Endothelial cell of umbilical vein (primary cell): ENCODE measurements around the gene MSX2. TPM values are rescaled to one million over a fixed set of nuclear protein-coding genes. Genes with fewer than 3 reads are reported as not detected.

Experiments
- BruUV-seq: library from RNA; stranded (reverse); fragments of 400-500 nt; replicated peaks from 2 replicates; lab custom pipeline; 2021; lab: Mats Ljungman, UMichigan
- CTCF ChIA-PET: fragments of 300-600, 350-600 bp; sonication (Branson Sonifier 250); formaldehyde crosslinking; loops from one replicate; lab custom pipeline; 2021; ENCODE audit warnings: antibody characterized with exemption, inconsistent platforms; lab: Charles Lee
- POLR2A ChIA-PET: fragments of 300-600, 350-600 bp; sonication (Branson Sonifier 250); formaldehyde crosslinking; loops from one replicate; lab custom pipeline; 2021; ENCODE audit warnings: antibody characterized with exemption, inconsistent platforms; lab: Charles Lee
- DNase-seq: peaks from one replicate; pipeline ENCODE4 v3.0.0-alpha.2; 2011; ENCODE audit warnings: low read depth, low spot score
- FAIRE-seq: peaks from 2 replicates; lab custom pipeline; 2011; peaks lifted over from hg19 to GRCh38; lab: Jason Lieb, UNC
- H2AFZ ChIP-seq: 2 replicates; pipeline ENCODE4 v1.6.0; 2012; ENCODE audit warnings: low read depth, low read length, control low read depth, inconsistent platforms
- H3K27ac ChIP-seq: 2 replicates; pipeline ENCODE4 v1.5.1; 2011; ENCODE audit warnings: low read depth, mild to moderate bottlenecking, control low read depth, low read length, moderate library complexity; ENCODE audit not compliant: insufficient read depth
- H3K27me3 ChIP-seq, 2 experiments: 2 replicates each; pipeline versions ENCODE4 v1.6.0 to v1.6.1; 2011; ENCODE audit warnings: low read length in 2 of 2, mixed read lengths in 1 of 2; ENCODE audit not compliant: control insufficient read depth in 2 of 2, insufficient read depth in 2 of 2
- H3K36me3 ChIP-seq, 2 experiments: 2 replicates in 1 of 2; 3 replicates in 1 of 2; pipeline ENCODE4 v1.5.1; 2011; ENCODE audit warnings: low read length in 2 of 2, mild to moderate bottlenecking in 1 of 2, moderate library complexity in 1 of 2; ENCODE audit not compliant: control insufficient read depth in 2 of 2, insufficient read depth in 2 of 2; ENCODE audit errors: extremely low read depth in 1 of 2
- H3K4me1 ChIP-seq: 3 replicates; pipeline ENCODE4 v1.5.1; 2011; ENCODE audit warnings: mild to moderate bottlenecking, low read length; ENCODE audit not compliant: control insufficient read depth, insufficient read depth; ENCODE audit errors: extremely low read depth
- H3K4me2 ChIP-seq: 2 replicates; pipeline ENCODE4 v1.6.1; 2011; ENCODE audit warnings: low read length, control low read depth, mixed read lengths; ENCODE audit not compliant: insufficient read depth
- H3K4me3 ChIP-seq, 3 experiments: fragments of 200-600 bp in 1 of 3; sonication (generic), shearing (Covaris generic) in 1 of 3; replicated peaks in 1 of 3; 2 replicates each; pipeline ENCODE4 v1.5.1; 2011 to 2016; ENCODE audit warnings: control low read depth in 3 of 3, low read length in 3 of 3, mild to moderate bottlenecking in 2 of 3, inconsistent platforms in 1 of 3, low read depth in 1 of 3, moderate library complexity in 1 of 3; ENCODE audit not compliant: insufficient read depth in 1 of 3
- H3K79me2 ChIP-seq: 2 replicates; pipeline ENCODE4 v1.6.0; 2012; ENCODE audit warnings: low read length, inconsistent platforms; ENCODE audit not compliant: control insufficient read depth, insufficient read depth
- H3K9ac ChIP-seq: replicated peaks from 2 replicates; pipeline ENCODE3; 2011; ENCODE audit warnings: low read length, control low read depth; ENCODE audit not compliant: insufficient read depth; ENCODE audit errors: extremely low read depth
- H3K9me1 ChIP-seq: replicated peaks from 3 replicates; pipeline ENCODE4 v1.6.0; 2011; ENCODE audit warnings: mild to moderate bottlenecking, low read length; ENCODE audit not compliant: control insufficient read depth, insufficient read depth; ENCODE audit errors: extremely low read depth
- H3K9me3 ChIP-seq: replicated peaks from 2 replicates; pipeline ENCODE4 v1.5.1; 2012; ENCODE audit warnings: low read length, inconsistent platforms; ENCODE audit not compliant: control insufficient read depth, insufficient read depth
- H4K20me1 ChIP-seq: replicated peaks from 2 replicates; pipeline ENCODE3; 2011; ENCODE audit warnings: mild to moderate bottlenecking, low read length; ENCODE audit not compliant: control insufficient read depth, insufficient read depth; ENCODE audit errors: extremely low read depth
- CTCF ChIP-seq, 2 donors: IDR thresholded peaks; 1 replicate in 1 of 2; 2 replicates in 1 of 2; pipeline ENCODE4 v1.5.1; 2011; ENCODE audit warnings: low read length in 2 of 2, mild to moderate bottlenecking in 2 of 2, moderate library complexity in 2 of 2, control low read depth in 1 of 2, inconsistent platforms in 1 of 2, low read depth in 1 of 2; ENCODE audit not compliant: insufficient read depth in 1 of 2; ENCODE audit errors: extremely low read depth in 1 of 2
- EZH2 ChIP-seq: IDR thresholded peaks from 2 replicates; pipeline ENCODE4 v1.6.1; 2012; ENCODE audit warnings: borderline replicate concordance, low read depth, mild to moderate bottlenecking, moderate library complexity, low read length, inconsistent platforms; ENCODE audit not compliant: severe bottlenecking
- FOS ChIP-seq: IDR thresholded peaks from 2 replicates; pipeline ENCODE4 v1.6.1; 2011; ENCODE audit warnings: mild to moderate bottlenecking, low read length, moderate library complexity, borderline replicate concordance; ENCODE audit not compliant: insufficient read depth
- JUN ChIP-seq: IDR thresholded peaks from 2 replicates; pipeline ENCODE4 v1.6.1; 2011; ENCODE audit warnings: borderline replicate concordance, low read depth; ENCODE audit not compliant: insufficient read length, insufficient read depth
- MAX ChIP-seq: IDR thresholded peaks from 2 replicates; pipeline ENCODE4 v1.6.1; 2011; ENCODE audit not compliant: insufficient read depth, insufficient read length
- POLR2AphosphoS5 ChIP-seq: IDR thresholded peaks from 2 replicates; pipeline ENCODE4 v1.6.1; 2012; ENCODE audit warnings: low read depth, mild to moderate bottlenecking, control low read depth, low read length, moderate library complexity; ENCODE audit not compliant: insufficient read depth
- dilution Hi-C: fragments of 300-500 bp; cut with MboI; formaldehyde crosslinking; loops from one replicate; pipeline ENCODE4 v1.15.0; 2019; ENCODE audit warnings: low sequenced_read_pairs; ENCODE audit not compliant: extremely low pct_ligation_motif_present
- intact Hi-C: fragments of 100-400 bp; cut with micrococcal nuclease; formaldehyde crosslinking; loops from one replicate; pipeline ENCODE4 v1.10.0; 2022
- polyA plus RNA-seq, 4 experiments: library from polyadenylated mRNA; depleted of rRNA in 3 of 4; stranded (reverse) in 3 of 4; unstranded in 1 of 4; fragments of >200 nt; gene quantifications; 2 replicates each; pipeline versions ENCODE4 v1.2.1 to v1.2.3, GENCODE V29; 2011 to 2012; ENCODE audit warnings: missing spikeins in 1 of 4
- total RNA-seq: library from RNA; stranded (reverse); gene quantifications from 2 replicates; pipeline ENCODE4 v1.2.3, GENCODE V29; 2021

The MSX2 gene
- total and polyA plus RNA-seq, 2 donors (not counting 3 experiments of a cell fraction or from before 2014, with no cell fraction given) = not detected

- Histone ChIP-seq H3K79me2 (no peaks in the 10 kb centered on the region), H3K36me3 (no peaks in the 10 kb centered on the region), H3K9me1 (no peaks in the 10 kb centered on the region), H2AFZ (no peak overlapping the region), H4K20me1 (no peaks in the 10 kb centered on the region), H3K9ac (no peak overlapping the region), H3K27ac (no peak overlapping the region), H3K4me3 (no peak overlapping the region), H3K4me2 (no peak overlapping the region), H3K27me3 (peaks cover 31 to 37% of the 10 kb centered on the region in 2 experiments), H3K4me1 (no peaks in the 10 kb centered on the region), H3K9me3 (no peaks in the 10 kb centered on the region)
- FAIRE-seq (no peak), DNase-seq (no peak)
- no TSS peak for BruUV-seq
- dilution Hi-C loops (no loop called here), intact Hi-C loops (no loop called here)
- TF ChIP-seq JUN = no peak
- TF ChIP-seq FOS = no peak
- no peak for TF ChIP-seq CTCF (IDR thresholded peaks at IDR 0.05; ENCODE audit: extremely low read depth in 1 of 2, insufficient read depth in 1 of 2, low read depth in 1 of 2, low read length in 2 of 2)
- TF ChIP-seq POLR2AphosphoS5 = no peak
- TF ChIP-seq EZH2 = no peak
- no peak for TF ChIP-seq MAX
- CTCF ChIA-PET = interaction anchor here (1.3 kb wide), 1 partner anchor 12 kb away, joined by 5 read pairs; no protein-coding TSS in a partner anchor
- POLR2A ChIA-PET = no interaction called here
These were observed 5.3 kb upstream of the MSX2 start for GRCh38 chr5:174718880-174719610.
